Left lung (tissue), 10 donors: ENCODE data around the gene WDR46. TPM values are rescaled to one million over a fixed set of nuclear protein-coding genes. Genes with fewer than 3 reads are reported as not detected.
A peak's percentile ranks its signal among the peaks of the same experiment; 100 is the strongest.

Experiments
- ATAC-seq: fragments of 200-7000 bp; cut with Tn5 transposase; one replicate; pipeline ENCODE4 v1.9.1; 2020; ENCODE audit warnings: moderate library complexity
- DNase-seq, 4 donors: peaks; one replicate each; pipeline ENCODE4 v3.0.0-alpha.2; 2013 to 2020
- H3K27ac ChIP-seq, 2 donors: fragments of 200-600 bp; sonication (generic) in 1 of 2; one replicate each; pipeline versions ENCODE4 v1.5.0 to v1.8.0; 2020 to 2021
- H3K27me3 ChIP-seq, 2 donors: fragments of 200-600 bp; sonication (generic) in 1 of 2; one replicate each; pipeline versions ENCODE4 v1.5.0 to v1.8.0; 2020 to 2021
- H3K36me3 ChIP-seq, 2 donors: fragments of 200-600 bp; sonication (generic) in 1 of 2; one replicate each; pipeline versions ENCODE4 v1.5.0 to v1.8.0; 2020 to 2021
- H3K4me1 ChIP-seq, 2 donors: fragments of 200-600 bp; one replicate each; pipeline ENCODE4 v1.8.0; 2021
- H3K4me3 ChIP-seq, 2 donors: fragments of 200-600 bp; sonication (generic) in 1 of 2; one replicate each; pipeline versions ENCODE4 v1.5.0 to v1.8.0; 2020 to 2021; ENCODE audit warnings: mild to moderate bottlenecking in 1 of 2
- H3K9me3 ChIP-seq, 2 donors: fragments of 200-600 bp; sonication (generic) in 1 of 2; one replicate each; pipeline versions ENCODE4 v1.5.0 to v1.8.0; 2020 to 2021
- intact Hi-C, 2 donors: fragments of 100-400 bp; cut with DNase I; formaldehyde crosslinking; loops; one replicate each; pipeline versions ENCODE4 v1.11.2 to v1.14.2; 2022
- microRNA-seq, 2 donors: library from miRNA; unstranded; fragments of <30 nt; microRNA quantifications; one replicate each; pipeline ENCODE4, GENCODE V29; 2019
- polyA plus RNA-seq, 6 donors: library from polyadenylated mRNA; unstranded; fragments of 120-200 nt; gene quantifications; one replicate each; pipeline ENCODE4 v1.2.1, GENCODE V29; 2013; ENCODE audit not compliant: insufficient read length in 6 of 6
- total RNA-seq, 2 donors: library from RNA; stranded (reverse); fragmentation: NEBNext Ultra II Directional; extraction: Animal tissue kit (Norgen Biotek cat#: 25700); gene quantifications; one replicate each; pipeline ENCODE4 v1.2.1, GENCODE V29; 2021
- TF ChIP-seq, protein P1 (sequence below), 2 donors: fragments of 200-600 bp; sonication (generic) in 1 of 2; IDR thresholded peaks; one replicate each; pipeline versions ENCODE4 v1.5.0 to v1.8.0; 2021; ENCODE audit warnings: antibody characterized with exemption in 2 of 2
- donor health status: DM: no; HTN: yes; CAD: no.
- donor health status: DM: no; HTN: no; CAD: no.

The WDR46 gene
- total and polyA plus RNA-seq, 8 donors: 26.6 to 89.8 (median 64.2) TPM

DNA sequence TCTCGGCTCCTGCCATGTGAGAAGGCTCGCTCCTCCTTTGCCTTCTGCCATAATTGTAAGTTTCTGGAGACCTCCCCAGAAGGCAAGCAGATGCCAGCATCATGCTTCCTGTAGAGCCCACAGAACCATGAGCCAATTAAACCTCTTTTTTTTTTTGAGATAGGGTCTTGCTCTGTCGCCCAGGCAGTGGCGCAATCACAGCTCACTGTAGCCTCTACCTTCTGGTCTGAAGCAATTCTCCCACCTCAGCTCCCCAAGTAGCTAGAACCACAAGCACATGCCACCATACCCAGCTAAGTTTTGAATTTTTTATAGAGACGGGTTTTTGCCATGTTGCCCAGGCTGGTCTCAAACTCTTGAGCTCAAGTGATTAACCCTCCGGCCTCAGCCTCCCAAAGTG lies 52.2 kb downstream of the WDR46 start:
- intact Hi-C loops: no loop called here
- H3K27ac ChIP-seq: no peak overlapping the region
- H3K4me1 ChIP-seq: no peaks in the 10 kb centered on the region
- peaks cover 0 to 38% of the 10 kb centered on the region in 2 donors for H3K27me3 ChIP-seq
- TF ChIP-seq, protein P1, sequence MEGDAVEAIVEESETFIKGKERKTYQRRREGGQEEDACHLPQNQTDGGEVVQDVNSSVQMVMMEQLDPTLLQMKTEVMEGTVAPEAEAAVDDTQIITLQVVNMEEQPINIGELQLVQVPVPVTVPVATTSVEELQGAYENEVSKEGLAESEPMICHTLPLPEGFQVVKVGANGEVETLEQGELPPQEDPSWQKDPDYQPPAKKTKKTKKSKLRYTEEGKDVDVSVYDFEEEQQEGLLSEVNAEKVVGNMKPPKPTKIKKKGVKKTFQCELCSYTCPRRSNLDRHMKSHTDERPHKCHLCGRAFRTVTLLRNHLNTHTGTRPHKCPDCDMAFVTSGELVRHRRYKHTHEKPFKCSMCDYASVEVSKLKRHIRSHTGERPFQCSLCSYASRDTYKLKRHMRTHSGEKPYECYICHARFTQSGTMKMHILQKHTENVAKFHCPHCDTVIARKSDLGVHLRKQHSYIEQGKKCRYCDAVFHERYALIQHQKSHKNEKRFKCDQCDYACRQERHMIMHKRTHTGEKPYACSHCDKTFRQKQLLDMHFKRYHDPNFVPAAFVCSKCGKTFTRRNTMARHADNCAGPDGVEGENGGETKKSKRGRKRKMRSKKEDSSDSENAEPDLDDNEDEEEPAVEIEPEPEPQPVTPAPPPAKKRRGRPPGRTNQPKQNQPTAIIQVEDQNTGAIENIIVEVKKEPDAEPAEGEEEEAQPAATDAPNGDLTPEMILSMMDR (IDR thresholded peaks at IDR 0.05): no peak
- DNase-seq: no peak
- ATAC-seq: no peak
- H3K9me3 ChIP-seq: no peaks in the 10 kb centered on the region
- no peaks in the 10 kb centered on the region for H3K36me3 ChIP-seq
- H3K4me3 ChIP-seq: no peak overlapping the region

DNA sequence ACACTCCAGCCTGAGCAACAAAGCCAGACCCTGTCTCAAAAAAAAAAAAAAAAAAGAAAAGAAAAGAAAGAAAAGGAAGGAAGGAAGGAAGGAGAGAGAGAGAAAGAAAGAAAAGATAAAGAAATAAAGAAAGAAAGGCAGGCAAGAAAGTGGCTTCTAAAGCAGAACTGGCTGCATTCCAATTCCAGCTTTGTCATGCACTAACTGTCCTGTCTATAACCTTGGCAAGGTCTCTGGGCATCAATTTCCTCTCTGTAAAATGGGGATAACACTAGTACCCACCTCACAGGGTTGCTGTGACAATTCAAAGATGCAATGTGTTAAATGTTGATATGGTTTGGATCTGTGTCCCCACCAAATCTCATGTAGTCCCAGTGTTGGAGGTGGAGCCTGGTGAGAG lies 52.7 kb downstream of the WDR46 start:
- intact Hi-C loops: no loop called here
- no peaks in the 10 kb centered on the region for H3K9me3 ChIP-seq
- ATAC-seq (no peak), DNase-seq (no peak)
- TF ChIP-seq, protein P1 (IDR thresholded peaks at IDR 0.05): no peak
- H3K27ac ChIP-seq: no peak overlapping the region
- H3K36me3 ChIP-seq: no peaks in the 10 kb centered on the region
- H3K27me3 ChIP-seq: peaks cover 0 to 33% of the 10 kb centered on the region in 2 donors
- no peak overlapping the region for H3K4me3 ChIP-seq
- no peaks in the 10 kb centered on the region for H3K4me1 ChIP-seq

DNA sequence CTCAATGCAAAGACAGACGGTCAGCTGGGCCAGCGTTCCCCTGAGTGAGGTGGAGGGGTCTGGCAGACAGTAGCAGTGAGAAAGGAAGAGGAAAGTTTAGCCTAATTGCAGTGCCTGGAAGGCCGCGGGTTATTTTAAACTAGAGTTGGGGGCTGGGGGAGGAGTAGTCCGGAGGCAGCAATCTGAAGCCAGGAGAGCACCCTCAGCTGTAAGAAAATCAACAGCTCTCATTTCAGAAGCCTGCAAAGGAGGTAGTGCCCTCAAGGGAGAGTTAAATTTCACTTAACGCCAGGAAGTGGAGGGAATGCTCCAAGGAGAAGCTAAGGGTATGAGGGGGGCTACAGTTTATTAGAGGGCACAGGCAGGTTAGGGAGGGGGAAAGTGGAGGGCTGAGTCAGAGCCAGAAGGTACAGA lies 53.8 kb downstream of the WDR46 start:
- no peak overlapping the region for H3K27ac ChIP-seq
- ATAC-seq: no peak
- TF ChIP-seq, protein P1 (IDR thresholded peaks at IDR 0.05): no peak

More for the DNA sequence above, 53.8 kb downstream of the WDR46 start:
- Histone ChIP-seq H3K27me3 (peaks cover 0 to 27% of the 10 kb centered on the region in 2 donors), H3K4me3 (no peak overlapping the region), H3K9me3 (no peaks in the 10 kb centered on the region), H3K4me1 (no peaks in the 10 kb centered on the region), H3K36me3 (no peaks in the 10 kb centered on the region)
- peak in 1 of 4 donors; percentile 27 for DNase-seq
- intact Hi-C loops: no loop called here

Small RNAs within 50 kb of the gene (microRNA-seq; reads per million reads assigned to microRNA genes)
- gene MIR6834: 0 reads per million in 2 donors
- gene MIR6873: 0 reads per million in 2 donors

Other genes with a start within 250 kb of the WDR46 start
- gene HLA-DPA1, start 215.6 kb downstream of the WDR46 start, total RNA-seq: 100 to 1,000 TPM; 354 to 476 TPM
- 10 to 100 TPM; 14.9 to 46.7 (median 32.0) TPM for gene HLA-DPA1, start 215.6 kb downstream of the WDR46 start, polyA plus RNA-seq
- gene HLA-DPB1, start 213.2 kb downstream of the WDR46 start, total RNA-seq: 100 to 1,000 TPM; 206 to 326 TPM
- 10 to 100 TPM; 15.2 to 30.3 (median 24.1) TPM for gene HLA-DPB1, start 213.2 kb downstream of the WDR46 start, polyA plus RNA-seq
- under 1 TPM; 0.45 to 0.87 TPM for gene COL11A2, start 96.8 kb downstream of the WDR46 start, total RNA-seq
- 1 to 10 TPM; 2.6 to 9.5 (median 4.1) TPM for gene COL11A2, start 96.8 kb downstream of the WDR46 start, polyA plus RNA-seq
- gene RXRB, start 88.6 kb downstream of the WDR46 start, total RNA-seq: 10 to 100 TPM; 35.4 to 37.1 TPM
- gene RXRB, start 88.6 kb downstream of the WDR46 start, polyA plus RNA-seq: 10 to 100 TPM; 55.1 to 76.2 (median 62.9) TPM
- 100 to 1,000 TPM; 131 to 149 TPM for gene SLC39A7, start 88.4 kb downstream of the WDR46 start, total RNA-seq
- 100 to 1,000 TPM in 2 of 6 donors, 10 to 100 TPM in 4; 71.9 to 103 (median 98.8) TPM for gene SLC39A7, start 88.4 kb downstream of the WDR46 start, polyA plus RNA-seq
- 10 to 100 TPM; 13.5 to 14.0 TPM for gene HSD17B8, start 84.6 kb downstream of the WDR46 start, total RNA-seq
- gene HSD17B8, start 84.6 kb downstream of the WDR46 start, polyA plus RNA-seq: 10 to 100 TPM; 15.9 to 27.0 (median 22.4) TPM
- gene RING1, start 80.7 kb downstream of the WDR46 start, total RNA-seq: 10 to 100 TPM; 37.4 to 41.4 TPM
- gene RING1, start 80.7 kb downstream of the WDR46 start, polyA plus RNA-seq: 10 to 100 TPM; 53.7 to 70.6 (median 59.9) TPM
- 10 to 100 TPM; 46.2 to 54.2 TPM for gene VPS52, start 17.4 kb downstream of the WDR46 start, total RNA-seq
- gene VPS52, start 17.4 kb downstream of the WDR46 start, polyA plus RNA-seq: 10 to 100 TPM; 75.7 to 92.5 (median 86.3) TPM
- gene RPS18, start 17.2 kb downstream of the WDR46 start, total RNA-seq: 1,000 to 10,000 TPM; 1,881 to 1,887 TPM
- 1,000 to 10,000 TPM; 3,694 to 4,273 (median 4,148) TPM for gene RPS18, start 17.2 kb downstream of the WDR46 start, polyA plus RNA-seq
- 10 to 100 TPM; 12.7 to 12.9 TPM for gene B3GALT4, start 12.1 kb downstream of the WDR46 start, total RNA-seq
- gene B3GALT4, start 12.1 kb downstream of the WDR46 start, polyA plus RNA-seq: 1 to 10 TPM; 3.5 to 5.0 (median 4.1) TPM
- 10 to 100 TPM; 37.7 to 43.0 TPM for gene PFDN6, start 362 bp upstream of the WDR46 start, total RNA-seq
- gene PFDN6, start 362 bp upstream of the WDR46 start, polyA plus RNA-seq: 10 to 100 TPM; 50.4 to 55.3 (median 51.2) TPM
- 10 to 100 TPM; 83.3 to 94.6 TPM for gene RGL2, start 9.7 kb upstream of the WDR46 start, total RNA-seq
- 100 to 1,000 TPM; 133 to 157 (median 140) TPM for gene RGL2, start 9.7 kb upstream of the WDR46 start, polyA plus RNA-seq
- gene TAPBP, start 24.8 kb upstream of the WDR46 start, total RNA-seq: 100 to 1,000 TPM; 227 to 243 TPM
- gene TAPBP, start 24.8 kb upstream of the WDR46 start, polyA plus RNA-seq: 10 to 100 TPM; 41.5 to 60.2 (median 45.1) TPM
- 10 to 100 TPM; 17.3 to 22.6 TPM for gene ZBTB22, start 28.5 kb upstream of the WDR46 start, total RNA-seq
- gene ZBTB22, start 28.5 kb upstream of the WDR46 start, polyA plus RNA-seq: 10 to 100 TPM; 21.8 to 29.3 (median 25.5) TPM
- gene DAXX, start 33.7 kb upstream of the WDR46 start, total RNA-seq: 10 to 100 TPM; 33.6 to 42.0 TPM
- 10 to 100 TPM; 44.8 to 62.5 (median 54.2) TPM for gene DAXX, start 33.7 kb upstream of the WDR46 start, polyA plus RNA-seq
- 1 to 10 TPM; 5.8 to 9.9 TPM for gene KIFC1, start 102.6 kb upstream of the WDR46 start, total RNA-seq
- 10 to 100 TPM; 30.7 to 73.6 (median 42.4) TPM for gene KIFC1, start 102.6 kb upstream of the WDR46 start, polyA plus RNA-seq
- gene PHF1, start 121.8 kb upstream of the WDR46 start, total RNA-seq: 10 to 100 TPM; 43.4 to 45.6 TPM
- 10 to 100 TPM; 64.6 to 91.9 (median 73.5) TPM for gene PHF1, start 121.8 kb upstream of the WDR46 start, polyA plus RNA-seq
- gene CUTA, start 128.9 kb upstream of the WDR46 start, total RNA-seq: 100 to 1,000 TPM; 144 to 175 TPM
- gene CUTA, start 128.9 kb upstream of the WDR46 start, polyA plus RNA-seq: 100 to 1,000 TPM; 165 to 189 (median 177) TPM
- gene SYNGAP1, start 130.8 kb upstream of the WDR46 start, total RNA-seq: 10 to 100 TPM; 18.1 to 18.5 TPM
- gene SYNGAP1, start 130.8 kb upstream of the WDR46 start, polyA plus RNA-seq: 10 to 100 TPM; 42.8 to 51.2 (median 45.8) TPM
- 1 to 10 TPM; 5.8 to 9.8 TPM for gene ZBTB9, start 165.3 kb upstream of the WDR46 start, total RNA-seq
- gene ZBTB9, start 165.3 kb upstream of the WDR46 start, polyA plus RNA-seq: 10 to 100 TPM in 4 of 6 donors, 1 to 10 TPM in 2; 9.4 to 13.6 (median 11.2) TPM